IPS-18c (cell line): Measurements from ENCODE around the gene TMEM156.
"Not testable (repeated sequence)": the region's sequence is repeated elsewhere in the genome, so short reads cannot be mapped to it uniquely, and the experiment has no call there.

ENCODE experiments used
- H3K4me3 ChIP-seq: 2 replicates; pipeline ENCODE4 v1.7.0; 2013; ENCODE audit warnings: low read depth, mild to moderate bottlenecking, low read length, moderate library complexity; ENCODE audit not compliant: insufficient read depth
- H3K9me3 ChIP-seq: one replicate; pipeline ENCODE4 v1.6.1; 2013; ENCODE audit warnings: mild to moderate bottlenecking, low read length, moderate library complexity; ENCODE audit not compliant: control insufficient read depth, insufficient read depth

TMEM156 gene

GRCh38 chr4:38980903-38981676 lies 51.1 kb downstream of the TMEM156 start:
- Histone ChIP-seq H3K9me3 (no peaks in the 10 kb centered on the region), H3K4me3 (no peak overlapping the region)

- no peak overlapping the region for H3K4me3 ChIP-seq
- H3K9me3 ChIP-seq, result no peaks in the 10 kb centered on the region
These were observed 52.5 kb downstream of the TMEM156 start for GRCh38 chr4:38979511-38980230.

DNA sequence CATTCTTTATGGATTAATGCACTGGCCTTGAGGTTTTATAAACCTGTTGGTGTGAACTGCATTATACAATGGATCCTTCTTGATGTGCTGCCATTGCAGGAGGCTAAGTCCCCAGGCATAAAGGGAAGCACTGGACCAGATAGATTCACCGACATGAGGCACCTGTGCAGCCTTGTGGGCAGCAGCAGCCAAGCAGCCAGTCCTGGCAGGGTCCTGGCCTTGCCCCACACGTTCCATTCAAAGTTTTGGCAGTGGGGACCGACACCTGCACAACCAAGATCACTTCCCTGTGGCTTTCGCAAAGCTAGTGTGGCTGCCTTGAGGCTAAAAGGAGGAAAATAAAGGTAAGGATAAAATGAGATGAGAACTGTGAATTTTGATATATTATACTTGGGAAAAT lies 53.1 kb downstream of the TMEM156 start:
- no peaks in the 10 kb centered on the region for H3K9me3 ChIP-seq
- H3K4me3 ChIP-seq, result no peak overlapping the region

DNA sequence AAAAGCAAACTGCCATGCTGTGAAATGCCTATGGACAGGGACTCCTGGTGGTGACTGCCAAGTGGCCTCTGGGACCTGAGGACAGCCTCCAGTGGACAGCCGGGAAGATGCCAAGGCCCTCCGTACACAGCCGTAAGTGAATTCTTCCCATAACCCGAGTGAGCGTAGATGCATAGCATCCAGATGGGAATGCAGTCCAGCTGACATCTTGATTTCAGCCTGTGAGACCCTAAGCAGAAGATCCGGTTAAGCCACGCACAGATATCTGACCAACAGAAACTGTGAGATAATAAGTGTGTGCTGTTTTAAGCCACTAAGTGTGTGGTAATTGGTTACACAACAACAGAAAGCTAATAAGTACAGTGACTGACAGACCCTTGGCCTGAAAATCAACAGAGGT lies 55.9 kb downstream of the TMEM156 start:
- no peak overlapping the region for H3K4me3 ChIP-seq
- no peaks in the 10 kb centered on the region for H3K9me3 ChIP-seq

GRCh38 chr4:38968668-38969067 lies 63.5 kb downstream of the TMEM156 start:
- H3K9me3 ChIP-seq, result no peaks in the 10 kb centered on the region
- no peak overlapping the region for H3K4me3 ChIP-seq

GRCh38 chr4:38967260-38968095 lies 64.7 kb downstream of the TMEM156 start:
- Histone ChIP-seq H3K4me3 (no peak overlapping the region), H3K9me3 (no peaks in the 10 kb centered on the region)

DNA sequence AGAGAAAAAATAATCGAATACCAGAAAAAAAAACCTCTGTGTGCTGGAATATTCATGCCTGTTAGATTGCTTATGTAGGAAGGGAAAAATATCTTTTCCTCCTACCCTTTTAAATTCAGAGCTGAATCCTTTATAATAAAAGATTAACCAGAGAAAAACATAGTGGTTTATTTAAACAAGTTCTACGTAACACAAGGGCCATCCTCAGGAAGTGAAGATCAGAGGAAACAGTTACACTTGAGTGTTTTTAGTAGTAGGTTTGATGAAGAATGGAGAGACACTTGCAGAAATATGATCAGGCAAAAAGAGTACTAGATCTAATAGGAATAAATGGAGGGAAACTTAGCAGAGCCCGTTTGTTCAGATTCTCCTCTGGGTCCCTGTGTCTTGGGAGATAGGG lies 66.3 kb downstream of the TMEM156 start:
- no peak overlapping the region for H3K4me3 ChIP-seq

DNA sequence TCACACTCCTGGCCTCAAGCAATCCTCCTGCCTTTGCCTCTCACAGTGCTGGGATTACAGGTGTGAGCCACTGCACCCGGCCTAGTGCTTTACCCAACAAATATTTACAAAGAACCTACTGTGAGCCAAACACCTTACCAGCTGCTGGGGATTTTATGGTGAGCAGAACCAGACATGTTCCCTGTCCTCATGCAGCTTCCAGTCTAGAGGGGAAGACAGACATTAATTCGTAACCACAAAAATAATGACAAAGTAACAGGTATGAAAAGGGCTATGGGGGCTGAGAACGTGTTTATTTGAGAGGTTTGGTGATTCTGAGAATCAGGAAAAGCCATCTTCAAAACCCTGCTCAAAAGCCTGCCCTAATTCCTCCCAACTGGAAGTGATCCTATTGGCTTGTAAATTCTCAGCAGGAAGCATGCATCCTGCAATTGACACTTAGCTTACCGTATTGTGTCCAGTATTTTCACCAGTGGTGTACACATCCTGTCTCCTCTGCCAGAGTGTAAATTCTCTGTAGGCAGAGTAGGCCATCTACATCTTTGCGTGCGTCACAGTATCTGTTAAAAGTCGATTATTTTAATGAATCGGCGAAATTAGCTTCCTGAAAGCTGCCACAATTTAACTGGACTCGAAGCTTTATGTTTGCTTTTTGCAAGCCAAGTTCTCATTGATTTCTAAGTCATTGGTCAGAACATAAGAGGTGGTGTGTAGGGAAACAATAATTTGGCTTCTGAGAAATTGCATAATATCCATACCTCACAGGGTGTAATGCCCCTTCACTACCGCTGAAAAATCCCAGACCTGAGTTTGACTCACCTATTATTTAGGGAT lies 67.0 kb downstream of the TMEM156 start:
- no peak overlapping the region for H3K4me3 ChIP-seq
- H3K9me3 ChIP-seq, result no peaks in the 10 kb centered on the region

More for the DNA sequence above, 66.3 kb downstream of the TMEM156 start:
- no peaks in the 10 kb centered on the region for H3K9me3 ChIP-seq

DNA sequence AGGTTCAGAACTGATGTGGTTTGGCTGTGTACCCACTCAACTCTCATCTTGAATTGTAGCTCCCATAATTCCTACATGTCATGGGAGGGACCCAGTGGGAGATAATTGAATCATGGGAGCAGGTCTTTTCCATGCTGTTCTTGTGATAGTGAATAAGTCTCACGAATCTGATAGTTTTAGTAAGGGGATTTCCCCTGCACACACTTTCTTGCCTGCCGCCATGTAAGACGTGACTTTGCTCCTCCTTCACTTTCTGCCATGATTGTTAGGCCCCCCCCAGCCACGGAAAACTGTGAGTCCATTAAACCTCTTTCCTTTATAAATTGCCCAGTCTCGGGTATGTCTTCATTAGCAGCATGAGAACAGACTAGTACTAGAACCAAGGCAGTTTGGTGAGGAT lies 73.0 kb downstream of the TMEM156 start:
- H3K9me3 ChIP-seq, H3K4me3 ChIP-seq: not testable (repeated sequence)

- no peak overlapping the region for H3K4me3 ChIP-seq
- H3K9me3 ChIP-seq, result no peaks in the 10 kb centered on the region
These were observed 73.6 kb downstream of the TMEM156 start for GRCh38 chr4:38958453-38959190.

DNA sequence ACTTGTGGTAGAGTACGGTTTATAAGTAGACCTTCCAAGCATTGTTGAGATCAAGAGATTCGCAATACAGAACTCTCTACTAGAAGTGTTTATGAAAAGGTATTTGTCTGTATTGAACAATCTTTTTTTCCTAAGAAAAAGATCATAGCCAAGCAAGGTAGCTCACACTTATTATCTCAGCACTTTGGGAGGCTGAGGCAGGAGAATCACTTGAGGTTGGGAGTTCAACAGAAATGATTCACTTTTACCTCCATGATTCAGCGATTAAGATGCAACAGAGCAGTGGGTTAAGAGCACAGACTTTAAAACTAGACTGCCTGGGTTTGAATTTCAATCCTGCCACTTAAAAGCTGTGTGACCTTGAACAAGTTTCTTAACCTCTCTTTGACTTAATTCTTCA lies 74.3 kb downstream of the TMEM156 start:
- no peak overlapping the region for H3K4me3 ChIP-seq
- H3K9me3 ChIP-seq, result no peaks in the 10 kb centered on the region

DNA sequence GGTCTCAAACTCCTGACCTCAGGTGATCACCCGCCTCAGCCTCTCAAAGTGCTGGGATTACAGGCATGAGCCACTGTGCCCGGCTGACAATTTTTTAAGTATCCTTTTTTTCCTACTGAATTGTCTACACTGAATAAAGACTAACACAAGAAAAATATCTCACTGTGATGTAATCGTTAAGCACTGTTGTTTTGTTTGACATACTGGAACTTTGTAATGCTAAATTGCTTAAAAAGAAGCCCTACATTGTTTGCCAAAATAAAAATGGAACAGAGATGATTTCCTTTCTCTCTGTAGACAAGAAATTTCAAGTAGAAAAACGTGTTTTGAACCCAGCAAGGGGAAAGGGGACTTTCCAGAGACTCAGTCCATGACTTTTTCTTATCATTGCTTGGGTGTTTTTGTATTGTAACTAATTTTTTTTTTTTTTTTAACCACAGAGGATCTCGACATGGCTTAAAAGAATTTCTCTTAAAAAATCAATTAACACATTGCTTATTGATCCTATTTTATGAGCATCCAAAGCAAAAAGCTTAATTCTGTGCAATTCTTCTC lies 74.9 kb downstream of the TMEM156 start:
- no peak overlapping the region for H3K4me3 ChIP-seq
- no peaks in the 10 kb centered on the region for H3K9me3 ChIP-seq

- Histone ChIP-seq H3K4me3 (no peak overlapping the region), H3K9me3 (no peaks in the 10 kb centered on the region)
These were observed 76.3 kb downstream of the TMEM156 start for GRCh38 chr4:38955957-38956356.

- no peak overlapping the region for H3K4me3 ChIP-seq
- H3K9me3 ChIP-seq, result no peaks in the 10 kb centered on the region
These were observed 77.5 kb downstream of the TMEM156 start for GRCh38 chr4:38954727-38955126.

- Histone ChIP-seq H3K9me3 (no peaks in the 10 kb centered on the region), H3K4me3 (no peak overlapping the region)
These were observed 80.2 kb downstream of the TMEM156 start for GRCh38 chr4:38952017-38952416.

DNA sequence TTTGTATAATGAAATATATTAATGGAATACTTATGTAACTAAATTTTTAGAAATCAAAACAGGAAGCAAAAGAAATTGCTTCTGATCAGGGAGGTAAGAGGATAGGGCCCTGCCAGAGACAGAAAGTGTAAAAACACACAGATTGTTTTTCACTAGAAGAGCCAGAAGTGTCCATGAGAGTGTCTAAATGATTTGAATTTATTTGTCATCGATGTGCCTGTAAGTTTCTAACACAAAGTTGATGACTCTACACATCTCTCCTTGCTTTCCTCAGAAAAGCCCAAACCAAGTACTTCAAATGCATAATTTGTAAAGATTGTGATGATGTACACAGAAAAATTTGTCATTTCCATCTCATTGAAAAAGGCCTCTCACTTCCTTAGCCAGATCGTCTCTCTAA lies 80.6 kb downstream of the TMEM156 start:
- H3K4me3 ChIP-seq, result no peak overlapping the region
- H3K9me3 ChIP-seq, result no peaks in the 10 kb centered on the region
